ENCODE data around the gene ZDHHC20.

DNA sequence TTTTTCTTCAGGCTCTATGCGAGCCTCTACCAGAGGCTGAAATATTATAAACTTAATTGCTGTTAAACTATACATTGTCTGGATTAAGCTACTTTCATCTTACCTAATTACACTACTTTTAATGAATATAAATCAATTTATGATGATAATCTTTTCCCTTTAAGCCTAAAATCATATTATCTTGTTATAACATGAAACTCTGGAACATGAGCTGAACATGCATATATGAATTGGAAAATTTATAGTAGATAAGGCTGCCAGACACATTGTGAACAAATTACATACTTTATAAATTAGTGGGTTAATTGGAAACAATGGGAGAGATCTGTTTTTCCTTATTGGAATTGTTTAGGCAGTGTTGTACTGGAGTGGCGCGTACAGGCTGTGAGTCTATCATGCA, 45.3 kb upstream of the ZDHHC20 start:
- TF ChIP-seq, protein P1, sequence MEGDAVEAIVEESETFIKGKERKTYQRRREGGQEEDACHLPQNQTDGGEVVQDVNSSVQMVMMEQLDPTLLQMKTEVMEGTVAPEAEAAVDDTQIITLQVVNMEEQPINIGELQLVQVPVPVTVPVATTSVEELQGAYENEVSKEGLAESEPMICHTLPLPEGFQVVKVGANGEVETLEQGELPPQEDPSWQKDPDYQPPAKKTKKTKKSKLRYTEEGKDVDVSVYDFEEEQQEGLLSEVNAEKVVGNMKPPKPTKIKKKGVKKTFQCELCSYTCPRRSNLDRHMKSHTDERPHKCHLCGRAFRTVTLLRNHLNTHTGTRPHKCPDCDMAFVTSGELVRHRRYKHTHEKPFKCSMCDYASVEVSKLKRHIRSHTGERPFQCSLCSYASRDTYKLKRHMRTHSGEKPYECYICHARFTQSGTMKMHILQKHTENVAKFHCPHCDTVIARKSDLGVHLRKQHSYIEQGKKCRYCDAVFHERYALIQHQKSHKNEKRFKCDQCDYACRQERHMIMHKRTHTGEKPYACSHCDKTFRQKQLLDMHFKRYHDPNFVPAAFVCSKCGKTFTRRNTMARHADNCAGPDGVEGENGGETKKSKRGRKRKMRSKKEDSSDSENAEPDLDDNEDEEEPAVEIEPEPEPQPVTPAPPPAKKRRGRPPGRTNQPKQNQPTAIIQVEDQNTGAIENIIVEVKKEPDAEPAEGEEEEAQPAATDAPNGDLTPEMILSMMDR (IDR thresholded peaks at IDR 0.05), result no peak
- TF ChIP-seq POLR2A (IDR thresholded peaks at IDR 0.05), result no peak

Data from testis (tissue), 2 donors.